GM12874 (cell line): ENCODE results near the gene ZNF385B.

Experiments
- TF ChIP-seq, protein P1 (sequence below): IDR thresholded peaks from 2 replicates; pipeline ENCODE4 v1.5.1; 2011; ENCODE audit warnings: low read depth, mild to moderate bottlenecking, control low read depth, low read length, moderate library complexity; ENCODE audit not compliant: insufficient read depth

Gene ZNF385B

DNA sequence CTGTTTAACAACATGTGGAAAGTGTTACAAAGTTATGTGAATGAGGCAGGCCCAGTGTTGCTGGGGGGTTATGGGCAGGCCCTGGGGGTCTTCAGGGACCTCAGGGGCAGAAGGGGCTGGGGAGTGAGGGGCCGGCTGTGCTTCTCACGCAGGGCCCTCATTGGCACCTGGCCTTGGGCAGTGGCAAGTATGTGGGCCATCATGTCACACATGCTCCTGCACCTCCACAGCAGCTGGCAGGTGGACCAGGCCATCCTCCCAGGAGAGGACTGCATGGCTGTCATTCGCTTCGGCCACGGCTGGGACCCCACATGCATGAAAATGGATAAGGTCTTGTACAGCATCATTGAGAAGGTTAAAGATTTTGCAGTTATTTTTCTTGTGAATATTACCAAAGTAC, 47.4 kb downstream of the ZNF385B start:
- TF ChIP-seq, protein P1, sequence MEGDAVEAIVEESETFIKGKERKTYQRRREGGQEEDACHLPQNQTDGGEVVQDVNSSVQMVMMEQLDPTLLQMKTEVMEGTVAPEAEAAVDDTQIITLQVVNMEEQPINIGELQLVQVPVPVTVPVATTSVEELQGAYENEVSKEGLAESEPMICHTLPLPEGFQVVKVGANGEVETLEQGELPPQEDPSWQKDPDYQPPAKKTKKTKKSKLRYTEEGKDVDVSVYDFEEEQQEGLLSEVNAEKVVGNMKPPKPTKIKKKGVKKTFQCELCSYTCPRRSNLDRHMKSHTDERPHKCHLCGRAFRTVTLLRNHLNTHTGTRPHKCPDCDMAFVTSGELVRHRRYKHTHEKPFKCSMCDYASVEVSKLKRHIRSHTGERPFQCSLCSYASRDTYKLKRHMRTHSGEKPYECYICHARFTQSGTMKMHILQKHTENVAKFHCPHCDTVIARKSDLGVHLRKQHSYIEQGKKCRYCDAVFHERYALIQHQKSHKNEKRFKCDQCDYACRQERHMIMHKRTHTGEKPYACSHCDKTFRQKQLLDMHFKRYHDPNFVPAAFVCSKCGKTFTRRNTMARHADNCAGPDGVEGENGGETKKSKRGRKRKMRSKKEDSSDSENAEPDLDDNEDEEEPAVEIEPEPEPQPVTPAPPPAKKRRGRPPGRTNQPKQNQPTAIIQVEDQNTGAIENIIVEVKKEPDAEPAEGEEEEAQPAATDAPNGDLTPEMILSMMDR, result no peak

DNA sequence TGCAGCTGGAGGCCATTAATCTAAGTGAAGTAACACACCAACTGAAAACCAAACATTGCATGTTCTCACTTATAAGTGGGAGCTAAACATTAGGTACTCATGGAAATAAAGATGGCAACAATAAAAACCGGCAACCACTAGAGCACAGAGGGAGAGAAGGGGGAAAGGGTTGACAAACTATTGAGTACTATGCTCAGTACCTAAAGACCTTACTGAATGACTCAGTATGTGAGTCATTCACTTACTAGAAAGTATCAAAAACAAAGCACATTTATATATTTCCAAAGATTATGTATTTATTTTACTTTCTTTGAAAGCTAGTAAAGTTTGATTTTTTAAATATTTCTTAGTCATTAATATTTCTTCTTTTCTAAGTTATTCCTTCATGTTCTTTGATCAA, 48.9 kb downstream of the ZNF385B start:
- TF ChIP-seq, protein P1, result no peak

DNA sequence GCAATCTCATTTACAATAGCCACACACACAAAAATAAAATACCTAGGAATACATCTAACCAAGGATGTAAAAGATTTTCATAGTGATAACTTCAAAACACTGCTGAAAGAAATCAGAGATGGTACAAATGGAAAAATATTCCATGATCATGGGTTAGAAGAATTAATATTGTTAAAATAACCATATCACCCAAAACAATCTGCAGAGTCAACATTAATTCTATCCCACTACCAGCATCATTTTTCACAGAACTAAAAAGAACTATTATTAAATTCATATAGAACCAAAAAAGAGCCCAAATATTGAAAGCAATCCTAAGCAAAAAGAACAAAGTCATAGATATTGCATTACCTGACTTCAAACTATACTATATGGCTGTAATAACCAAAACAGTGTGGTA, 50.4 kb downstream of the ZNF385B start:
- TF ChIP-seq, protein P1, result no peak

DNA sequence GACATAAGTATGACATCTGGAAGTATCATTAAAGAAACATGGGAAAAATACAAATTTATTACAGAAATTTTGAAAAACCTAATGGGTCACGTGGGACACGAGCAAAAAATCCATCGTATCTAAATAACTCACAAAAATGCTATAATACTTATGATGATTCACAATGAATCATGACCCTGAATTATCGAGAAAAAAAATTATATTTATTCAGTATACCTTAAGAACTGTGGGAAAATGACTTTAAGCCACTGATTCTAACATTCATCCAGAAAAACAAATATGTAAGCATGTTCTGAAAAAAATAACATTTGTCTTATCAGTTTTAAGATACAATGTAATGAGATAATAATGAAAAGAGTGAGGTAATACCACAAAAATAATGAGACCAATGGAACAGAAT, 51.8 kb downstream of the ZNF385B start:
- TF ChIP-seq, protein P1, result no peak

DNA sequence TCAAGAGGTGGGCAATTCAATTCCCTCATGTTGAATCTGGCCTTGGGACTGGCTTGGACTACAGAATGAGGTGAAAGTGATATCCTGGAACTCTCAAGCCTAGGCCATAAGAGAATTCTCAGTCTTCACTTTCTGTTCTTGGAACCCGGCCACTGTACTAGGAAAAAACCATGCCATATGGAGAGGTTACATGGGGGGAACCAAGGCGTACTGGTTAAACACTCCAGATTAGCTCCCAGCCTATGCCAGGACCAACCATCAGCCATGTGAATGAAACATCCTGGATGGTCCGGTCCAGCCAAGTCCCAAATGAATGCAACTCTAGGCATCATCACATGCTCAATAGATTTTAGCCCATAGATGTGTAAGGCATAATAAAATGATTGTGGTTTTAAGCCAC, 56.4 kb downstream of the ZNF385B start:
- TF ChIP-seq, protein P1, result no peak

DNA sequence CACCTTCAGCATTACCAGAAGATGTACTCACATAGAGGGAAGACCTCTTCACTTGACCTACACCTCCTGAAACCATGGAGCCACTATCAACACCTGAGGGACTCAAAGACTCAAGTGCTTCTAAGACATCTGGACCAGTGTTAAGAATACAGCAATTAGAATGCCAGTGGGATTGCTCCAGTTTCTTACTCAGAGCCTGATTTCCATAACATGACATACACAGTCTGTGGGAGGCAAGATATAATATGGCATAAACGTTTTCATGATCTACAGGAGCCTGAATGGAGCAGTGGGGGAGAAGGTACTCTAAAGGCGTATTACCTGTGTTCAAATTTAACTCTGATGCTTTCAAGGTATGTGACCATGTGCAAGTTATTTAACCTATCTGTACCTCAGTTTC, 57.2 kb downstream of the ZNF385B start:
- TF ChIP-seq, protein P1, result no peak

DNA sequence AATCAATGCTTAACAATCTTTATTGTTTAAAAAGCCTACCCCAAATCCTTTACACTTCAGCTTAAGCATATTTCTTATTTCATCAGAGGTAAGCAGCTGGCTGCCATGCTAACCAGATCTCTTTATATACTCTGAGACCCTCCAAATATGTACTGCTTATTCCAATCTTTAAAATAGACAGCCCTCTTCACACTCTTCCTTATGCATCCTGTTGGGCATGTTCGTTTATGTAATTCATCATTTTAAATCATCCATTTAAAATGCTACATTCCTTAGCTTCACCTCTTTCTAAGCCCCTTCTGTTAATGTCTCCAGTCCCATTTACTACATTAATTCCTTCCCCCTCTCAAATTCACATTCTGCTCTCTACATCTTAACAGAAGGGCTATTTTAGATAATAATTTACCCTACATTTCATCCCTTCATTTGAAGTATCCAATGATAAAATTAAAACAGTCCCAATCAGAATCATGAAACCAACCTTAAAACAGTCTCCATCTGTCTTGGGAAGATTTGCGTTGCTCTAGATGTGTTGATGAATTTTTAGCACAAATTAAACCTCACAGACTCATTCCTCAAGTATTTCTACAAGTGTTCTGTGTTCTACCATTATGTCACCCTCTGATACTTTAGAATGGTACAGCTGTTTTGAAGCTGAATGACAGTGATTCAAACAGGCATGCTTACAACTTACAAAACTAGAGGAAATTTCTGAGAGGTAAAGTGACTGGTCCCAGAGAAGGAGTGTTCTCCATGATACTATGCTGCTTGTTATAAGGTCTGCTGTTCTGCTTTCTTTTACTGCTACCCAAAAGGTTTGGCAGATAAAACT, 59.1 kb downstream of the ZNF385B start:
- TF ChIP-seq, protein P1, result no peak
